ENCODE measurements around the gene SORT1.

- TF ChIP-seq FOXJ3 (CRISPR knock-in tag; IDR thresholded peaks at IDR 0.05), result no peak
- TF ChIP-seq CTCF (IDR thresholded peaks at IDR 0.05), result no peak
- no peak for TF ChIP-seq TAF1 (IDR thresholded peaks at IDR 0.05; ENCODE audit: borderline replicate concordance, low read depth, low read length)
- TF ChIP-seq JUND (IDR thresholded peaks at IDR 0.05), result no peak
- no peak for TF ChIP-seq MAX (IDR thresholded peaks at IDR 0.05; ENCODE audit: low read depth)
- TF ChIP-seq MXI1 (IDR thresholded peaks at IDR 0.05; ENCODE audit: low read depth, low read length), result no peak
- TF ChIP-seq YY1 (IDR thresholded peaks at IDR 0.05; ENCODE audit: low read depth), result no peak
- no peak for TF ChIP-seq REST (IDR thresholded peaks at IDR 0.05; ENCODE audit: low read depth, low read length)
These were observed 25.4 kb downstream of the SORT1 start for GRCh38 chr1:109372281-109372680.
